ENCODE results near the gene LY9. TPM values are rescaled to one million over a fixed set of nuclear protein-coding genes. Genes with fewer than 3 reads are reported as not detected.

The LY9 gene
- total and polyA plus RNA-seq, 2 of the 13 experiments (the other 11 are each of a cell fraction or from before 2014, with no cell fraction given), result not detected

GRCh38 chr1:160853014-160853413 lies 57.0 kb downstream of the LY9 start:
- no TSS peak for BruUV-seq (replicated peaks)
- Histone ChIP-seq H3K9me3 (ENCODE audit: low read length) (no peaks in the 10 kb centered on the region), H3K79me2 (ENCODE audit: insufficient read depth, low read length) (no peaks in the 10 kb centered on the region), H3K9ac (ENCODE audit: insufficient read depth, low read depth, low read length) (no peak overlapping the region), H3K4me1 (ENCODE audit: insufficient read depth, low read length) (no peaks in the 10 kb centered on the region), H3K27me3 (ENCODE audit: control insufficient read depth in 1 of 2, insufficient read depth in 2 of 2, low read length in 2 of 2) (no peaks in the 10 kb centered on the region), H3K27ac (ENCODE audit: extremely low read length, insufficient read depth, low read length) (no peak overlapping the region), H3K36me3 (replicated peaks in 1 of 2; ENCODE audit: control insufficient read depth in 1 of 2, insufficient read depth in 2 of 2, low read length in 2 of 2) (no peaks in the 10 kb centered on the region), H2AFZ (ENCODE audit: low read length) (no peak overlapping the region), H3K4me3 (replicated peaks in 1 of 3; ENCODE audit: insufficient read depth in 1 of 3, low read depth in 2 of 3, low read length in 3 of 3) (no peak overlapping the region), H4K20me1 (ENCODE audit: insufficient read depth, low read length) (no peaks in the 10 kb centered on the region), H3K4me2 (ENCODE audit: low read depth, low read length) (no peak overlapping the region)
- TF ChIP-seq ZNF589 (CRISPR knock-in tag; conservative IDR thresholded peaks at IDR 0.05) (no peak), ZNF615 (CRISPR knock-in tag; IDR thresholded peaks at IDR 0.05; ENCODE audit: borderline replicate concordance) (no peak), PRMT3 (CRISPR knock-in tag; IDR thresholded peaks at IDR 0.05; ENCODE audit: borderline replicate concordance, low read depth) (no peak), ZNF124 (CRISPR knock-in tag; IDR thresholded peaks at IDR 0.05) (no peak), PHF20 (CRISPR knock-in tag; IDR thresholded peaks at IDR 0.05) (no peak), ZNF33B (CRISPR knock-in tag; IDR thresholded peaks at IDR 0.05) (no peak), ZSCAN31 (CRISPR knock-in tag; IDR thresholded peaks at IDR 0.05; ENCODE audit: low read depth) (no peak), ZNF335 (CRISPR knock-in tag; IDR thresholded peaks at IDR 0.05) (no peak), ZNF609 (CRISPR knock-in tag; IDR thresholded peaks at IDR 0.05; ENCODE audit: borderline replicate concordance) (no peak), ZSCAN22 (CRISPR knock-in tag; IDR thresholded peaks at IDR 0.05) (no peak)
- TF ChIP-seq, protein P1, sequence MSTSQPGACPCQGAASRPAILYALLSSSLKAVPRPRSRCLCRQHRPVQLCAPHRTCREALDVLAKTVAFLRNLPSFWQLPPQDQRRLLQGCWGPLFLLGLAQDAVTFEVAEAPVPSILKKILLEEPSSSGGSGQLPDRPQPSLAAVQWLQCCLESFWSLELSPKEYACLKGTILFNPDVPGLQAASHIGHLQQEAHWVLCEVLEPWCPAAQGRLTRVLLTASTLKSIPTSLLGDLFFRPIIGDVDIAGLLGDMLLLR (CRISPR knock-in tag; IDR thresholded peaks at IDR 0.05), result no peak
- POLR2A ChIA-PET, result no interaction called here
- intact Hi-C loops (cut with micrococcal nuclease; ENCODE audit: unreplicated experiment) (no loop called here), in situ Hi-C loops (cut with HindIII; ENCODE audit: extremely low pct_ligation_motif_present, low pct_unique_long_range_greater_than_20kb) (no loop called here)
- CTCF ChIA-PET (ENCODE audit: low intra/inter-chr PET ratio, low total read pairs), result no interaction called here
- no peak for ATAC-seq
- DNase-seq (ENCODE audit: low spot score), result no peak
- WGBS (ENCODE audit: low lambda C conversion rate), result 29% methylated on average over 3 of the region's 3 CpGs
- FAIRE-seq, result no peak

All from HepG2 (cell line).